Ecto neural progenitor cell (in vitro differentiated cells): ENCODE results near the gene SDF4.
"Not testable (repeated sequence)": the region's sequence is repeated elsewhere in the genome, so short reads cannot be mapped to it uniquely, and the experiment has no call there.

ENCODE experiments used
- DNase-seq: peaks from one replicate; pipeline ENCODE4 v3.0.0-alpha.2; 2018; ENCODE audit warnings: low spot score

SDF4 gene

DNA sequence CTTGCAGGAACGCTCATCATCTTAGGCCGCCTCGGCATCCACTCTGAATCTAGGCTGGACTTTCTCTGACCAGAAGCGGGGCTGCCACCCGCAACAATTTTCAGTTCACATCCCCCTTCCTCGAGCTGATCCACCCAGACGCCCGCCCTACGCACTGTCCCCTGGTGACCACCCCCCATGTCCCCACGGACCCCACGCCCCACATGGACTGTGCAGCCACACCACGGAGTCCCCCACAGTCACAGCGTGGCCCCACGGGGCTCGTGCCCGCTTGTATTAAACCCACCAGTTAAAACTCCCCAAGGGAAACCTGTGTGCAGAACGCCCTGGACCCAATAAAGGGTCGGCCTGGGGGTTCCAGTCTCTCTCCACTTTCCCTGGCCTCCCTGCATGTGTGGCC is 27.7 kb upstream of the SDF4 start:
- no peak for DNase-seq

DNA sequence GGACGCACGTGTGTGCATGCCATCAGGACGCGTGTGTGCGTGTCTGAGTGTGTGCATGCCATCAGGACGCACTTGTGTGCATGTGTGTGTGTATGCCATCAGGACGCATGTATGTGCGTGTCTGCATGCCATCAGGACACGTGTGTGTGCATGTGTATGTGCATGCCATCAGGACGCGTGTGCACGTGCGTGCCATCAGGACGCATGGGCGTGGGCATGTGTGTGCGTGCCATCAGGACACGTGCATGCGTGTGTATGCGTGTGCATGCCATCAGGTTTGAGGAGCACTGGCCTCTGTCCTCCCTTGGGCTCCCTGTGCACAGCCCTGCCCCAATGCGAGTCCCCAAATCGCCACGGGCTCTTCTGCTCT is 27.3 kb upstream of the SDF4 start:
- no peak for DNase-seq

DNA sequence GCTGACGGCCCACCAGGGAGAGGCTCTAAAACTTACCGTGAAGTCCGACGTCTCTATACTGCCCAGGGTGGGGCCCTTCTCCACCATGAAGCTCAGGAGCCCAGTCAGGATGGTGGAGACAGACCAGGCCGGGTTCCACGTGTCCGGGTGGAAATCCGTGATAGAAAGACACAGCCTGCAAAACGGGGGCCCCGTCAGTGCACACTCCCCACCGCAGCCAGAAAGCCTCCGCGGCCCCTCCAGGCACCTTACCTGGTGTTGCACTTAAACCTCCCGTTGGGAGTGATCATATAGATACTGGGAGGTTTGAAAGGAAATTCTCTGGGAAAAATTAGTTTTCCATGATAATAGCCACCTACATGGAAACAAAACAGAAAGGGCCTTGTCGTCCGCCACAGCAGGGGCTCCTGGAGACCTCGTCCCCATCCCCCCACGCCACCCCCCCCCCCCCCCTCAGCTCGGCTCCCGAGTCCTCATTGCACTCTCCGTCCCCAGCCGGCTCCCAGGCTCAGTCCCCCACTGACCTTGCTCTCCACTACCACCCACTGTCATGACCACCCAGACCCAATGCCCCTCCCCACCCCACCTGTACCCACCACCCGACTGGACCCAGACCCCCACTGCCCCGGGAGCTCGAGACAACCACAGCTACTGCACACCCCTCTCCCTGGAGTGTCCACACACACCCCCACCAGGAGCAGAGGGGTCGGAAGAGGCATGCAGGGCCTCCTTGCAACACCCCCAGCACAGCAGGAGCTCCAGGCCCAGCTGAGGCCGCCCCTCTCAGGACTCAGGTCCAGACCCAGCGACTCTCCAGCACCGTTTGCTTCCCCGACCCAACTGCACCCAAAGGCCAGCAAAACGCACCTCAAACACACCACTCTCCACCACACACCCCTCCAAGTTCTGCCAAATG is 25.4 kb upstream of the SDF4 start:
- DNase-seq, result no peak

DNA sequence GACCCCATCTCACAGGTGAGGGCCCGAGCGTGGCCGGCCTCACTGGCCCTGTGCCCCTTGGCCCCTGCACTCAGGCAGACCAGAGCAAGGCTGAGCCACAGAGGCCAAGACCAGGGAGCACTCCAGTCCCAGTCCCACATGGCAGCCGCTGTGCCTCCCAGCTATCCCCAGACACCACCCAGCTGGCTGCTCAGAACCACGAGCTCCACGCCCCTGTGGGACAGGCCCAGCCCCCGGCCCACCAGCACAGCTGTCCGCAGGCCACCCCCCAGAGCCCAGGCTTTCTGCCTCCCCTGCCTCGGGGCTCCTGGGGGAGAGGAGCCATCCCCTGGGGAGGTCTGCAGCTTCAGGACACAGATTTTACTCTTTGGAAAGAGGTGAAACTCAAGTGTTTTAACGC is 23.8 kb upstream of the SDF4 start:
- DNase-seq, result no peak

DNA sequence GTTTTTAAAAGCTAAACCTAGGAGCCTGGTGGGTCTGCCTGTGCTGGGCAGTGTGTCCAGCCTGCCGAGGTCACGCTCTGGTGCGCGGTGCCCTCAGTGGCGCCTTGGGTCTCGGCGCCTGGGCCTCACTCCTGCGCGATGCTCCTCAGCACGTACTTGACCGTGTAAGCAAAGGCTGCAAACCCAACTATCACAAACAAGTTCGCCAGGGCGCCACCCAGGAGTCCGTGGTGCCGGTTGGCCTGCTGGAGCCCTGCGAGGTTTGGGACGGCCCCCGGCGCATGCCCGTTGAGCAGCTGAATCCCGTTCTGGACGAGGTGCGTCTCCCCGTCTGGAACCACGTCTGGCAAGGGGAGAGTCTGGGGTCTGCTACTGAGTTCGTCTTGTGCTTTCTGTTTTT is 23.3 kb upstream of the SDF4 start:
- no peak for DNase-seq

DNA sequence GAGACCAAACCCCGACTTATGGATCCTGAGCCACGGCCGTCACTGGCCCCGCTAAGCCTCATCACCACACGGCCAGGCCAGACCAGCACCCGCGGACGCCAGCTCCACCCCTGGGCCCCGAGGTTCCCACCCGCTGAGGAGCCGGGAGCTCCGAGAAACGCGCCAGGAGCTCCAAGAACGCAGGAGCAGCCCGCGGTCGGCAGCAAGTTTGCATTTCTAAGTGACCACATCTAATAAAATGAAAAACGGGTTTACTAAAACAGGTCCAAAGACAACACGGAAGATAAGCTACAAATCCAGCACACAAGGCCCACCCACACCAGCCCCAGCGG is 22.8 kb upstream of the SDF4 start:
- no peak for DNase-seq

DNA sequence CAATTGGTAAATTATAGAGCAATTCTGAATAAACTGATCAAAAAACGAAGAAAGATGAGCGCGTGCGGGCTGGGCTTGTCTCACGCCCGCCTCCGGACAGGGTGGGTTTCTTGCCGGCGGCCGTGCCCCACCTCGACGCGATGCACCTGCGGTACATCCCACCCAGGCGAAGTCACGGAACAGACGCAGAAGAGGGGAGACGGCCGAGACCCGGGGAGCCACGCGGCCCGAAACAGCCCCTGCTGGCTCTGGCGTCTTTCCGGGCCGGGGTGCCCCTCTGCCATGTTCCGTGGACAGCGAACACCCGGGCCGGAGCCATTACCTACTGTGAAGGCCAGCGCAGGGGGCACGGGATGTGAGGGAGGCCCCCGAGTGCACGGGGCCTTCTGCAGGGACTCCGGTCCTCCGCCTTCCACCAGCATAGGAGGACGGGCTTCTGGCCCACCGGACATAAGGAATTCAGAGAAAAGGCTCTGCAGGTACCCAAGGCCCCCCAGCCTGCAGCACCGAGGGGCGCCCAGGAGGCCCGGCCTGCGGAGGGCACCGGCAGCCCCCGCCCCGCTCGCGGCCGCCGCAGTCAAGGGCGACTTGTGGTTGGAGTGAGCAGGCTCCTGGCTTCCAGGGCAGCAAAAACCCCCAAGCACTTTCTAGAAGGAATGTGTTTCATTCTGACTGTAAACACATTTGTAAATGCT is 22.3 kb upstream of the SDF4 start:
- no peak for DNase-seq

DNA sequence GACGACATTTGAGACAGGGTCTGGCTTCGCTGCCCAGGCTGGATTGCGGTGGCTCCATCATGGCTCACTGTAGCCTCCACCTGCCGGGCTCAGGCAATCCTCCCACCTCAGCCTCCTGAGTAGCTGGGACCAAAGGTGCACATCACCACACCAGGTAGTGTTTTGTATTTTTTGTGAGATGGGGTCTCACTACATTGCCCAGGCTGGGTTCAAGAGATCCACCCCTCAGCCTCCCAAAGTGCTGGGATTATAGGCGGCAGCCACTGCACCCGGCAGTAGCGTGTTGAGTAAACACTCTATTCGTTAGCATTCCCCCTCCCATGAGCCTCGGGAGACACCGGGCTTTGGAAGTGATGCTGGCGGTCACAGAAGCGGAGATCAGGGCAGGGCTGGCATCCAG is 21.5 kb upstream of the SDF4 start:
- DNase-seq, result no peak

DNA sequence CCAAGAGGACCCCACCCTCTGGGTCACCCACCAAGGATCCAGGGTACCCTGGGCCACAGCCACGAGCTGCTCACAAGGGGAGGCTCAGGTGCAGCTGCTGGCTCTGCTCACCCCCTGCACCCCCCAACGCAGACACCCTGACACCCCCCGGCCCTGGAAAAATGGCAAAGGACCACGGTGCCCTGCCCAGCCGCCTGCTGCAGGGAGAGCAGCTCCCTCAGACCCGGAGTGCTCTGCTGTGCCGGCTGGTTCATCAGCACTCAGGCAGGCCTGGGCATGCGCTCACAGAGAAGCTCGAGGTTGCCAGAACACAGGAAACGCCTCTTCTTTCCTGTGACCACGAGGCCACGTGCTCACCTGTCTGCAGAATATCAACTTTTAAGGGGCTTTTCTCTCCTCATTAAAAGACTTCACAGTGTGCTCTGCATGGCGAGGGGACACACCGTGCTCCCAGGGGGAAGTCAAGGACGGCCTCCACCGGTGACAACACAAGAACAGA is 19.0 kb upstream of the SDF4 start:
- DNase-seq, result no peak

DNA sequence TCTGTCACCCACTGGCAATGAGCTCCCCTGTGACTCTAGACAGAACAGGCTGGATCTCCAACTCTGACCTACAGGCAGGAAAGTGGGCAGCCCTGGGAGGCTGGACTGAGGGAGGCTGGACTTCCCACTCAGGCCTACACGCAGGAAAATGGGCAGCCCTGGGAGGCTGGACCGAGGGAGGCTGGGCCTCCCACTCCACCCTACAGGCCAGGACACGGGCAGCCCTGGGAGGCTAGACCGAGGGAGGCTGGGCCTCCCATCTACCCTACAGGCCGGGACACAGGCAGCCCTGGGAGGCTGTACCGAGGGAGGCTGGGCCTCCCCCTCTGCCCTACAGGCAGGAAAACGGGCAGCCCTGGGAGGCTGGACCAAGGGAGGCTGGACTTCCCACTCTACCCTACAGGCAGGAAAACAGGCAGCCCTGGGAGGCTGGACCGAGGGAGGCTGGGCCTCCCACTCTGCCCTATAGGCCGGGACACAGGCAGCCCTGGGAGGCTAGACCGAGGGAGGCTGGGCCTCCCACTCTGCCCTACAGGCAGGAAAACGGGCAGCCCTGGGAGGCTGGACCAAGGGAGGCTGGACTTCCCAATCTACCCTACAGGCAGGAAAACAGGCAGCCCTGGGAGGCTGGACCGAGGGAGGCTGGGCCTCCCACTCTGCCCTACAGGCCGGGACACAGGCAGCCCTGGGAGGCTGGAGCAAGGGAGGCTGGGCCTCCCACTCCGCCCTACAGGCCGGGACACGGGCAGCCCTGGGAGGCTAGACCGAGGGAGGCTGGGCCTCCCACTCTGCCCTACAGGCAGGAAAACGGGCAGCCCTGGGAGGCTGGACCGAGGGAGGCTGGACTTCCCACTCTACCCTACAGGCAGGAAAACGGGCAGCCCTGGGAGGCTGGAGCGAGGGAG is 16.5 kb upstream of the SDF4 start:
- DNase-seq, result not testable (repeated sequence)

DNA sequence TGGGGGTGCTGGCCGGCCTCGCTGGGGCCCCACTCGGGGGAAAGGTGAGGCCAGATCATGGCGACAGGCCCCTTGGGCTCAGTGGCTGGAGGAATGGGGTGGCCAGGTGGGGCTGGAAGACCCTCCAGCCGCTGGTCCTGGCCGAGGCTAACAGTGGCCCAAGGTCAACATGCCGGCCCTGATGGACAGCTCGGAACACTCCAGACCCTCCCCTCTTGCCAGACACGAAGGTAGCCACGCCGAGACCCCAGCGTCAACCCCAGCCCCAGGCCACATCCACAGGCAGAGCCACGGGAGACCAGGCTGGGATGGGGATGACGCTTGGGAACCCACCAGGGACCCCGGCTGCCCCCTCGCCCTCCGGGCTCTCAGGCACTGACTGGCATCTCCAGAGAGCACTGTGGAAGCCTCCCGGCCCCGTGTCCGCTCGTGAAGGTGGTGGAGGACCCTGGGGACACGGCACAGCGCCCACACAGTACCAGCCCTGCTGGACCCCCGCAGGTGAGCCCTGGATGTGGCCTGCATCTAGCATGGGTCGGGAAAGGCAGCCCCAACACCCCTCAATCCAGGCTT is 15.6 kb upstream of the SDF4 start:
- no peak for DNase-seq

DNA sequence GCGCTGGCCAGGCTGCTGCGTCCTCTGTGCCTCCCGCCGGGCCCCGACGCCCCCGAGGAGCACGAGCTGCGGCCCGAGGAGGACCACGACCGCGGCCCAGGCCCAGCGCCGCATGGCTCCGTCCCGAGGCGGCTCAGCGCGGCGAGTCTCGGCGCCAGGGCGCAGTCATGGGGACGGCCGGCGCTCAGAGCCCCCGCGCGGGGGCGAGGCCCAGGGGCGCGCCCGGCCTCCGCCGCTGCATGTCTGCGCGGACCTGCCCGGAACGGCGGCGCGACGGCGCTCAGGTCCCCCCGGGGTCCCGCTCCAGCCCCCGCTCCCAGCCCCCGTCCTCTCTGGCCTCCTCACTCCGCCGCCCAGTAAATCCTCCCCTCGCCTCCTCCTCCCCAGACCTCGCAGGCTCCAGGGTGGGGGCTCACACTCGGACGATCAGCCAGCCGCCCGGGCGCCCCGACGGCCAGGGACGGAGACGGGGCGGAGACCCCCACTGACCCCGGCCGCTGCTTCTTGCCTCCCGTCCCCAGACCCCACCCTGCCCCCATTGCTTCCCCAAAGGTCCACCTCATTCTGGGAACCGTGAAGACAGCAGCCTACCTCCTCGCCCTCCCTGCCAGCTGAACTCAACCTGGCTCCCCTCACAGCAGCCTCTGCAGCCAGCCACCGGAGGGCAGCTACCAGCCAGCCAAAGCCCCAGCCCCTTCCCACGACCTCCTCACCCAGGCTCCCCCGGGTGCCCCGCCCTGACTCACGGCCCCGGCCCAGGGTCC is 15.0 kb upstream of the SDF4 start, which contains the start of gene C1QTNF12:
Gene C1QTNF12 (minus strand): TSS at position 146 of the 764 bp plus-strand sequence. CDS start 32 bp downstream, at position 114.
- no peak for DNase-seq

DNA sequence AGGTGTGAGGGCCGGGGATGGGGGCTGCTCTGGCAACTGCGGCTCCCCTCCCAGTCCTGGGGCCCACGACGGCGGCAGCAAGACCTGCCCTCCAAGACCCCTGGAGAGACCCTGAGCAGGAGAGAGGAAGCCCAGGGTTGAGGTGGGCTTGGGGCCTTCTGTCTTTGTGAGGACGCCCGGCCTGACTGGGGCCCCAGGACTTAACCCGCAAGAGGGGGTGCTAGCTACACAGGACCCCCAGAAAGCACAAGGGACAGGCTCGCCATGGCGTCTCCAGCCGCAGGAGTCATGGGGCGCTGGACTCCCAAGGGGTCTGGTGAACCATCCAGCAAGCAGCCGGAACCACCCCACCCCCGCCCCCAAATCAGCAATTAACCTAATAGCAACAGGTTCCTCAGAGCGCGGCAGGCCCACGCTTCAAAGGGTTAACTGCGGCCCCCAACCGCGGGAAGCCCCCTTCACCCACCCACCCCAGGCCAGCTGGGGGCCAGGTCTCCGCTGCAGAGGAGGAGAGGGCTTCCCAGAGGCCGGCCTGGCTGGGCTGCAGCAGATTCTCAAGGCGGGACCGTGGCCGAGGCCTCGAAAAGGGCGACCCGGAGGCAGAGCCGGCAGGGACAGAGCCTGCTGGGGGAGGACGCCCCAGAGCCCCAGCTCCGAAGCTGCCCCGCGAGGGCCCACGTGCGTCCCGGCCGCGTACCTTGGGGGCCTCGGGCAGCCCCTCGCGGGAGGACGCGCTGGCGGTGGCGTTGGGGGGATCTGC is 14.2 kb upstream of the SDF4 start:
- DNase-seq, result no peak

DNA sequence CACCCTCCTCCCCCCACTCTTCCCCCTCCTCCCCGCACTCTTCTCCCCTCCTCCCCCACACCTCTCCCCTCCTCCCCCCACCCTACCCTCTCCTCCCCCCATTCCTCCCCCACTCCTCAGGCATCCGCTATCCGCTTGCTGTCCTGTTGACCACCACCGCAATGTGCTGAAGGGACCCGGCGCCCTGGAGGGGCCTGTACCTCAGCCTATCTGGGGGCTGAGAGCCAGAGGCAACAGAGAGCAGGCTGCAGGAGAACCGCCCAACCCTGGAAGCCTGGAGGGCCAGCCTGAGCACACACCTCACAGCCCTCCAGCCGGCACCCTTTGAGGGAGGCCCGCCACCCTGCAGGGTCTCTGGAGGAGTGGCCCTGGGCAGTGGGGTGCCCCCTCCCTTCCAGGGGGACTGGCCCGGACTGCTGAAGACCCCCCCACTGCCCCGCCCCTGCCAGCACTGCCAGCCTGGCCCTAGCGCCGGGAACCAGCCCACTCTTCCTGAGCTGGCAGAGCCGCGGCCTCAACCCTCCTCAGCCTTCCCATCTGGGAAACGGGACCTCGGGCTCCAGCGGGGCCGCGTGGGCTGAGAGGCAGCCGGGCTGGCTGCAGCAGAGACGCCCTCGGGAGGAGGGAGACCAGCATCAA is 13.5 kb upstream of the SDF4 start:
- DNase-seq, result no peak

DNA sequence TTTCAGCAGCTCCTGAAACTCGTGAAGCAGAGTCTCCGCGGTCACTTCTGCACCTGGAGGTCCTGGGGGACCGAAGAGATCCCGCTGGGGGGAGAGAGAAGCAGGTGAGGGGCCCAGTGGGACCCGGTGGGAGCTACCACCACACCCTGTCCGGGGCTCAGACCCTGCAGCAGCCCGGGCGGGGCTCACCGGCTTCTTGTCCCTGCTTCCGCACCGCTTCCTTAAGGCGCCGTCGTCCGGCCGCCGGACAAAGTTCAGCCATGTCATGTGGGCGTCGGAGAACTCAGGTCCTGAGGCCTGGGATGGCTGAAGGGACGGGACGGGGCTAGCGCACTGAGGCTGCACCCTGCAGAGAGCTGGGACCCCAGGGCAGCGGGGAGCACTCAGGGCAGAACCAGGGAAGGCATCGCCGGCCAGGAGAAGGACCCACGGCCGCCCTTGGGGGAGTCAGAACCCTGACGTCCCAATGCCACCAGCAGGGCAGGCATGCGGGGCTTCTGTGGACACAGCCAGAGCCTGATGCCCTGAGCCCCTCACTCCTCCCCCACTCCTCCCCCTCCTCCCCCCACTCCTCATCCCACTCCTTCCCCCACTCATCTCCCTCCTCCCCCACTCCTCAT is 12.5 kb upstream of the SDF4 start:
- DNase-seq, result no peak

DNA sequence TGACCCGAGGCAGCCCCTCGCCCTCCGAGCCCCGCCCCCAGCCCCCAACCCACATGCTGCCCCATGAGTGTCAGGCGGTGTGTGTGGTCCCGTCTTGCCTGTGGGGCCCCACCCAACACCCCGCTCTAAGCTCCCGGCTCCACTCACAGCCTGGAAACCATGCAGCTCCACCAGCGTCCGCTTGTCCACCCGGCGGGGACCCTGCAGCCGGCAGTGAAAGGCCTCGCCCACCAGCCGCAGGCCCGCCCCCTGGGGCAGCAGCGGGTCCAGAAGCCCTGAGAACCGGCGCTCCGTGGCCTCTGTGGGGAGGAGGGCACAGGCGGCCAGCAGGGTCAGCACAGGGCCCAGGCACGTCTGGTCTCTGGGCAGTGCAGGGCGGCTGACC is 12.0 kb upstream of the SDF4 start:
- no peak for DNase-seq

DNA sequence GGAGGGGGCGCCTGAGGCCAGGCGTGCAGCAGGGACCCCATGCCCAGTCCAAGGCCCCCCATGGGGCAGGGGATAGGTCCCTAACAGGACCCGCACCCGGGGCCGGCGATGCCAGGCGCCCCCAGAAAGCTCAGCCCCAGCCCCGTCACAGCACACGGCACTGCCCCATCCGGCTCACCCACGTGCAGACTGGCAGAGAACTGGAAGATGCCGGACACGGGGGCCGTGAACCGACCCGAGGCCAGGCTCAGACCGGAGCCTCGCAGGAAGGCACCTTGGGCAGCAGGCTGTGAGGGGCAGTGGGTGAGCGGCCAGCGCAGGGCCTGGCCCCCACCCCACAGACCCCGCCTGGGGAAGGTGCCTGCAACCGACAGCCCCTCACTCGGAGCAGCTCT is 11.5 kb upstream of the SDF4 start:
- no peak for DNase-seq

DNA sequence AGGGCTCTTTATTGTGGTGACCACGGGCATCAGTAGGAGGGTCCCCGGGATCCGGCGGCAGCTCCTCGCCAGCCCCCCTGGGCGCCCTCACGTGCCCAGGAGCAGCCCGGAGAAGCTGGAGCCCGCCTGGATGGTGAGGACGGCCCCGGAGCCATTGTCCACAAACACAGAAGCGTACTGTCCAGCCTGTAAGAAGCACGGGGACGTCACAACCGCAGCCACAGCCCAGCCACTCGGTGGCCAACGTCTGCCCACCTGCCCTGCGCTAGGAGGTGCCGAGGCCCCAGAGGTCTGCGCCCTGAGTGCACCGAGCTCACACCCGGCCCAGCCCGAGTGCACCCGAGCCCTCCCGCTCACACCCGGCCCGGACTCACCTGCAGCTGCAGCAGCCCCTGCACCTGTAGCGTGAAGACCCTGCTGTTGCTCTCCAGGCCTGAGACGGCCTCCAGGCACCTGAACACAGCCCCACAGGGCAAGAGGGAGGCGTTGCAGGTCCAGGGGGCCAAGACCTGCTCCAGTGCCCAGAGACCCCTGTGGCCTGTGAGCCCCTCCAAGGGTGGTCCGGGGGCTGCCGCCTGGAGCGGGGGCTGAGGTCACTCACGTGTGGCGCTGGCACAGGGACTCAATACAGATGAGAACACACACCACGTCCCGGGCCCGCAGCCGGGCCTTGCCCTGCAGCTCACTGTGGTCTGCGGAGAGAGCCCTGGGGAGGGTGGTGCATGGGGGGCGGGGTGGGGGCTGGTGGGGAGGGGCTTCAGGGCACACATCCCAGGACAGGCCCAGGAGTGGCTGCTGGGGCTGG is 10.9 kb upstream of the SDF4 start:
- no peak for DNase-seq
